GM19239 (cell line): ENCODE measurements around the gene DCAF10.
"Not testable (repeated sequence)": the region's sequence is repeated elsewhere in the genome, so short reads cannot be mapped to it uniquely, and the experiment has no call there.

Experiments
- DNase-seq: peaks from one replicate; pipeline ENCODE4 v3.0.0; 2011; ENCODE audit warnings: low spot score; ENCODE audit not compliant: insufficient read length
- FAIRE-seq: peaks from 2 replicates; lab custom pipeline; 2011; peaks lifted over from hg19 to GRCh38; lab: Jason Lieb, UNC

Gene DCAF10

DNA sequence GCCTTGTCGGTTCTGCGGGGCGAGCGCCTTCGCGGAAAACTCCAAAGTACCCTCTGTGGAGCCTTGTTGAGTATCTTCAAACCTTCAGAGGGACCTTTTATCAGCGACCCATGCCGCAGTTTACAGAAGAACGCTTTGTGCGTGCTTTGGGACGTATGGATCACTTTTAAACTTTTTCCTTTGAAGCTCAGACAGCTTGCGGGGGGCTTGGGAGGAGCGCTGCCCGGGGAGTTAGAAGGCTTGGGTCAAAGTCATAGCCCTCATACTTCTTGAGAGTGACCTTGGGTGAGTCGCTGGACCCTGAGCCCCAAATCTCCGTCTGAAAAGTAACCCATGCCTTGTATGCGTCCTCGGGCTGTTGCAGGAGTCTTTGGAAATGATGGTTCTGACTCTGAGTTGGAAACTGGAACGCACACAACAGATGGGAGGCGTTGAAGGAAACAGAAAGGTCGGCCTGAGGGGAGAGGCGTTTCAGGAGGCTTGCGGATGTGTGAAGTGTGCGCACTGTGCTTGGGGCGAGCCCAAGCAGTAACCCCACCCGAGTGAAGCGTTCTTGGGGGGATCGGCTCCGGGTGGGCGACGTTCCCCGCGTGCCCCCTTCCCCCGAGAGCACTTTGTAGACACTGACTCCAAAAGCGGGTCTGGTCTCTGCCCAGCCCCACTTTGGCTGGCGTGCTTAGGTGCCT lies 104.0 kb downstream of the DCAF10 start:
- DNase-seq (no peak), FAIRE-seq (no peak)

DNA sequence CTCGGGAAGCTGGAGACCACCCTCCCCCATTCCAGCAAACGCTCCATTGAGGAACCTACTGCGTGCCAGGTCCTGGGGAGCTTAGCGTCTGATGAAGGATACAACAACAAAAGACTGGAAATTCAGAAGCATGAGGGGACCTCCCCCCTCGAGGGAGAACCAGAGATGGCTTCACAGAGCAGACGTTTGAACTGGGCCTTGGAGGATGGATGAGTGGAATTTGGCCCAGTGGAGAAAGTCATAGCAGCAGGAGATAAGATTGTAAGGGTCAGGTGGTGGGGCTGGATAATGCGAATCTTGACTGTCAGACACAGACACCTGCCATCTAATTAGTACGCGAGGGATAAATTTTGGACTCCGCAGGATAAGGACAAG lies 104.5 kb downstream of the DCAF10 start:
- FAIRE-seq (no peak), DNase-seq (no peak)

DNA sequence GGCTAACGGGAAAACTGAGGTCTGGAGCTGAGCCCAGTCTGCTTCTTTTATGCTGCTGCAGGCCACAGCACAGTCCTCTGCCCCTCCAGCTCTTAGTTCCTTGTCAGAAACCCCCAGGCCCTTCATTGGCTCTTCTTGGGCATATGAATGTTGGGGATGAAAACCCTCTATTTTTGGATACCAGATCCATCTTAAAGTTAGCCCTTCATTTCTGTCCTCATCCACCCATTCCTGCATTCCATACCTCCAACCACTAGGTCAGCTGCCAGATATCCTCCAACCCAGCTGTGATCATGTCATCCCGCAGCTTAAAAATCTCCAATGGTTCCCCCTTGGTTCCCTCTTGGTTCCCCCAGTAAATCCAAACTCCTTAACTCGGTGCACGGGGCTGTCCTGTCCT lies 105.2 kb downstream of the DCAF10 start:
- DNase-seq (no peak), FAIRE-seq (no peak)

DNA sequence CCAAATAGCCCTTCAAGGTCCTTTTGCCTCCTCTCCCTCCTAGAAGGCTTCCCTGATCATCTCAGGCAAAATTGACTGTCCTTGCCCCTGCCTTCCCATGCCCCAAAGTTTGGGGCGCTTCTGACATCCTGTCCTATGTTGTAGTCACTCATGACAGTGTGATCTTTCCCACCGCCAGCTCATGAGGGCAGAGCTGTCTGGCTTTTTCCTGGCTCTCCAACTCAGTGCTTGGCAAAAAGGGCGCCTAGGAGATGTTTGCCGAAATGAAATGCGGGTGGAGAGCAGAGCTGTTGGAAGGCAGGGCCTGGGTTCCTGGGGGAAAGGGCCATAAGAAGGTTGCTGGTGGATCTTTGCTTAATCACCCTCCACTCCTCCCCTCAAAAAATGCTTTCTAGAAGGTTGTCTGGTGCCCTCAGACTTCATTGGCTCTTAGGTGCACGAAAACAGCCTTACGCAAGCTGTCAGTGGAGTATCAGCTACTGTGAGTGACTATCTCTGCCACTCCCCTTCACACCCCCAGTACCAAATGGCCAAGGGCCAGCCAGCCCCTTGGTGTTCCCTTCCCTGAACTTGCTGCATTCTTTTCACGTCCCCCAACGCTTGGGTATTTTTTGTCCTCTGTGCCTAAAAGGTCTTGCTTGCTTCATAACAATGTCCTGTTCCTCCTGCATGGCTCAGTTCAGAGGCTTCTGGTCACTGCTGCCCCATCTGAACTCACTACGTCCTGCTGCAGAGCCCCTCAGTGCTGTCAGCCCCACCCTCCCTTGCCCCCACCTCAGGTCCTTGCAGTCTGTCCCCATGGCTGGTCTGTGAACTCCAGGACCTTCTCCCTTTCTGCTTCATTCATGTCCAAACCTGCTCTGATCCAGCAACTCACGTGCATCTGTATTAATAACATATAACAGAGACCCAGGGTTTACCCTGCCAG lies 106.0 kb downstream of the DCAF10 start:
- FAIRE-seq (no peak), DNase-seq (no peak)

DNA sequence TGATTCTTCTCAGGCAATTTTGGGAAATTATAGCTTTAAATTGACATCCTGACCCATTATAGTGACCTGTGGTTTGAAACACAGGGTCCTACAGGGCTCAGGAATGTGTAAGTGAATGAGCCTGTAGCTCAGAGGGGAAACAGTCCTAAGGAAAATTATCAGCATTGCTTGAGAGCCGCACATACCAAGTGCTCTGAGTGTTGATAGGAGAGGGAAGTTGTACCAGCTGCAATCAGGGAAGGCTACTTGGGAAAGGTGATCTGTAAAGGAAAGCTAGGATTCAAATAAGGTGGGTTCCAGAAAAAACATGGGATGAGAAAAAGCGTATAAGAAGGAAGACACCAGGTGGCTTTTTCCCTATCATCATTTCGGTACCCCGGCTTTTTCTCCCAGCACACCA lies 107.7 kb downstream of the DCAF10 start:
- FAIRE-seq, result peak; percentile 55
- DNase-seq, result no peak

DNA sequence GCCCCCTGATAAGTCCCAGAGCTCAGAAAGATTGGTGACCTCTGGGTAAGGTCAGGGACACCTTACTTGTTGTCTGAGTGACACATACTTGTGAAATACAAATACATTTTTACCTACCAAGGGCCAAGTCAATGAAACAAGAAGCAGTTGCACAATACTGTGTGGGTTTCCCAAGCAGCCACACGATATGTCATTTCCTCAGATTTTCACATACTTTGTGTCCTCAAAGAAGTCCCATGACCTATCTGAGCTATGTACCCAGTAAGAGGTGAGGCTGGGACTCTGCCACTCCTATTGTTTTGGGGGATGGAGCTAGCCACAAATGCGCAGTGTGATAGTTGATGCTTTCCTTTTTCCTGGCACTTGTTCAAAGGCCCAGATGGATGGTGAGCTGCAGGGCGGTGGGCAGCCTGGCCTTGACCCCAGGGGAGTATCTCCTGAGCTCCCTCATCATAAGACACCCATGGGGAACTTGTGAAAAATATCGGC lies 108.1 kb downstream of the DCAF10 start:
- FAIRE-seq (no peak), DNase-seq (no peak)

DNA sequence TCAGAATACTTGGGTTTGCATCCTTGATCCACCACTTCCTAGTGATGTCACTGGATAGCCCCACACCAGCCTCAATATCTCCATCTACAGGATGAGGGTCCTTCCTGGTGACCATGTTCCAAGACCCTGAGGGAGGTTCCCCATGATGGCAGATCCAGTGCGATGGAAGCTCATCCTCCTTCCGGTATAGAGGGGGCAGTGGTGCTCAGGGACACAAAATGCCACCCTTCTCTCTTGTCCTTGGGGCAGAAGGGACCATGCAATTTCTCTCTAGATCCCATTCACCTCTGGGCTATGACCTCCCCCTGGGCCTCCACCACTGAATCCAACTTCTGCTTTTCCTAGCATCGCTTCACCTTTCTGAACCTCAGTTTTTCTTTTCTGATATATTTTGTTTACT lies 108.7 kb downstream of the DCAF10 start:
- DNase-seq, result no peak
- FAIRE-seq, result no peak

DNA sequence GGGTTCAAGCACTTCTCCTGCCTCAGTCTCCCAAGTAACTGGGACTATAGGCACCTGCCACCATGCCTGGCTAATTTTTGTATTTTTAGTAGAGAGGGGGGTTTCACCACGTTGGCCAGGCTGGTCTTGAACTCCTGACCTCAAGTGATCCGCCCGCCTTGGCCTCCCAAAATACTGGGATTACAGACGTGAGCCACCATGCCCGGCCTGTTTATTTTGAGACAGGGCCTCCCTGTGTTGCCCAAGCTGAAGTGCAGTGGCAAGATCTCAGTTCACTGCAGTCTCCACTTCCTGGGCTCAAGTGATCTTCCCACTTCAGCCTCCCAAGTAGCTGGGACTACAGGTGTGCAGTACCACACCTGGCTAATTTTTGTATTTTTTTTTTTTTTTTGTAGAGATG lies 109.2 kb downstream of the DCAF10 start:
- FAIRE-seq, DNase-seq: not testable (repeated sequence)

DNA sequence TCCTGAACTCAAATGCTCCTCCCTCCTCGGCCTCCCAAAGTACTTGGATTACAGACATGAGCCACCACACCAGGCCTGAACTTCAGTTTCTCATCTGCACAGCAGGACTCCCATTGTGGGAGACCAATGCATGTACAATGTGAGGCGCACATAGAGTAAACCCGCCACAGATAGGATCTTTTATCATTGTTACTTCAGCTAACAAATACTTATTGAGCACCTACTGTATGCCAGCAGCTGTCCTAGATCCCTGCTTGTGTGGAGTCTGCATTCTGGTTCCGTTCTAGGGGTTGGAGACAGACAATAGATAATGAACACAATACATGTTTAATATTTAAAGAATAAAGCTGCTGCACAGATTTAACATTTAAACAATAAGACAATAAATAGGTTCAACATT lies 109.7 kb downstream of the DCAF10 start:
- FAIRE-seq (no peak), DNase-seq (no peak)

DNA sequence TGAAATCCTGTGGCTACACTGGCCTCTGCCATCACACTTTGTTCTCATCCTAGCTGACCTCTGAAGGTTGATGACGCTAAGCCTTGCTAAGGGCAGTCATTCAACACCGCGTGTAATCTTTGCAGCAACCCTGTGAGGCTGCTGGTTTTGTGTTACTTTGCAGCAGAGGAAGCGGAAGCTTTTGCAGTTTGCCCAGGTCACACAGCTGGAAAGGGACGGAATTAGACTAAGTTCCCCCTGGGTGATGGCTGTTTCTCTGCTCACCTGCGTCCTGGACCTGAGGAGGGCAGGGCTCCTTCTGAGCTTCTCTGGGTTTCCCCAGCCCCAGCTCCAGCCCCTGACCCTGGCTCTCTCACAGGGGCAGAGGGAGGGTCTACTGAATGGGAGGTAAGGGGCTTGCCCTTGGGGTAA lies 110.7 kb downstream of the DCAF10 start:
- DNase-seq (no peak), FAIRE-seq (no peak)

DNA sequence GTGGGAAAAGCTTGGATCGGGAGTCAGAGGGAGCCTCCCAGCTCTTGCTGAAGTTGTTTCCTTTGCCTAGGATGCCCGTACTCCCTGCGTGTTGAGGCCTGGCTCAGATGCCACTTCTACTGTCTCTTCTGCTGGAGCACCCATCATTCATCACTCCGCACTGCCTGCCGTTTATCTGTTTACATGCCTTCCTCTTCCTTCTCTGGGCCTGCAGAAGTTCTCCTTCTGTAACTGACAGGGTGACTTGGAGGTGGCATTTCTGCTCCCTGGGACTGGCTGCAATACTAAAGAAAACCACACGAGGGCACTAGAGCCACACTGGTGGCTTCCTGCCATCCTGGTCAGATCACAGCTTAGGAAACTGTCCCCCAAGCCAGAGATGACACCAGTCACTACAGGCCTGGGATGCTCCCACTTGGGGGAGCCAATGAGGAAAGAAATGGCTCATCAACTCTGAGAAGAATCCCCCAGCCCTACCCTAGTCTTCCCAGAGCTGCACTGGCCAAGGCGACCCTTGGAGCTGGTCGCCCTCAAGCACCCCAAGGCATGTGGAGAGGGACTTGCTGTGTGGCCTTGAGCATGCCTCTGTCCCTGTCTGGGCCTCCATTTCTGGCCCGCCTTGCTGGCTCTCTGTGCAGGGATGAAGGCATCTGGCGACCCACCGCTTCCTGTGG lies 113.0 kb downstream of the DCAF10 start:
- DNase-seq, result peak; percentile 81
- peak; percentile 97 for FAIRE-seq

DNA sequence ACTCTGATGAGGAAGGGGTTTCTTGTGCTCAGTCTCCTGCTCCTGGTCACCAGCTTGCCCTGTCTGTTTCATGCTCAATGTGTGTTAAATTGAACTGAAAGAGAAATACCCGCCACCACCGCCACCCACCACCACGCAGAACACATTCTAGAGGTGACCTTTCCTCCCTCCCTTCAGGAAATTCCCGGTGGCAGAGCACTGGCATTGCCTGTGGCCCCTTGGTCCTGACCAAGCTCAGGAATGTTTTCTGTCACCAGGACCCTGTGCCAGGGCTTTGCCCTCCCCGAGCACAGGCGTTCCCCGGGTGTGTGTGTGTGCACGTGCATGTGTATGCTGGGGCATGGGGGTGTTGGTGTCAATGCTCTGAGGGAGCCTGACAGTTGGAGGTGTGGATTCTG lies 113.6 kb downstream of the DCAF10 start:
- no peak for DNase-seq
- FAIRE-seq, result no peak

DNA sequence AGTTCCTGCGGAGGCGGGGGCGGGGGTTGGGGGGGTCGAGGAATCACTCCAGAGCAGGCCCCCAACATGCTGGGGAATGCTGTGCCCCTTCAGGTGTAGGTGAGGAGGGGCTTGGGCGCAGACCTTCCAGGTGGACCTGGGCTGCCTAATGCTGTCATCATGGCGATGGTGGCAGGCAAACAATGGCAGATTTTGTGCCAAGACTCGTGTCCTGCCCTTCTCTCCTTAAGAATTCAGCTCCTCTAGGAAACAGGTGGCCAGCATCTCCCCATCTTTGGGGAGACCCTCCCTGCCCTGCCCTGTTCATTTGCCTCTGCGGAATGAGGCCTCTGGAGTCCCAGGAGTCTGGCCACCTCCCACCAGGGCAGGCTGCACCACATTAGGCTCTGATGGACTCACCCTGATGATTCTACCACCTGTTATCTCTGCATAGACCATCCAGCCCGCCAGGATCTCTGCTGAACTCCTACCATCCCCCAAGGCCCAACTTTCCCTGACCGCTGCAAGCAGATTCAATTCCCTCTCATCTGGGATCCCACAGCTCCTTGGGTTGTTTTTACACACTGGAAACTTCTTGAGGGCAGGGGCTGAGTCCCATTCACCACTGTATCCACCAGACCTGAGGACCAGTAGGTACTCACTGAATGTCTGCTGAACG lies 114.2 kb downstream of the DCAF10 start:
- DNase-seq (no peak), FAIRE-seq (no peak)

DNA sequence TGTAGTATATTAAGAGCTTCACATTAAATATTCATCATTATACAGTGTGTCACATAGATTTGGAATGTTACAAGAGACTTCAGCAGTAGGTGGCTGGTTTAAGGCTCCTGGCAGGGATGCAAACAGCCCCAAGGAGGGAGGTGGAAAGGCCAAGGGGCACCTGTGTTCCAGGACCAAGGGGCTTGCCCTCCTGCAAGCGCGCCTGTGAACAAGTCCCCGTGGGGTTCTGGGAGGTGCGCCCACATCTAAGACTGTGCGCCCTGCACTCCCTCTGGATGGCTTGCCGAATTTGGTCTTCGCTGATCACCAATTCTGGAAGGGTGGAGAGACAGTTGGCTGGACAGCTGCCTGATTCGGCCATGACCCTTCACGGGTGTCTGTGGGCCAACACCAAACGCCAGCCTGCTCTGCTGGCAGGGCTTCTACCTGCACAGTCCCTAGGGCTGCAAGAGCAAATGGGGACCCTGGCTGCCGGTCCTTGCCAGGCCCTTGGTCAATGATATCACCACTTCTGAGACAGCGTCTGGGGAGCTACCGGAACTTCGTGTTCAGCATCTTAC lies 115.4 kb downstream of the DCAF10 start:
- FAIRE-seq, result no peak
- DNase-seq, result no peak

DNA sequence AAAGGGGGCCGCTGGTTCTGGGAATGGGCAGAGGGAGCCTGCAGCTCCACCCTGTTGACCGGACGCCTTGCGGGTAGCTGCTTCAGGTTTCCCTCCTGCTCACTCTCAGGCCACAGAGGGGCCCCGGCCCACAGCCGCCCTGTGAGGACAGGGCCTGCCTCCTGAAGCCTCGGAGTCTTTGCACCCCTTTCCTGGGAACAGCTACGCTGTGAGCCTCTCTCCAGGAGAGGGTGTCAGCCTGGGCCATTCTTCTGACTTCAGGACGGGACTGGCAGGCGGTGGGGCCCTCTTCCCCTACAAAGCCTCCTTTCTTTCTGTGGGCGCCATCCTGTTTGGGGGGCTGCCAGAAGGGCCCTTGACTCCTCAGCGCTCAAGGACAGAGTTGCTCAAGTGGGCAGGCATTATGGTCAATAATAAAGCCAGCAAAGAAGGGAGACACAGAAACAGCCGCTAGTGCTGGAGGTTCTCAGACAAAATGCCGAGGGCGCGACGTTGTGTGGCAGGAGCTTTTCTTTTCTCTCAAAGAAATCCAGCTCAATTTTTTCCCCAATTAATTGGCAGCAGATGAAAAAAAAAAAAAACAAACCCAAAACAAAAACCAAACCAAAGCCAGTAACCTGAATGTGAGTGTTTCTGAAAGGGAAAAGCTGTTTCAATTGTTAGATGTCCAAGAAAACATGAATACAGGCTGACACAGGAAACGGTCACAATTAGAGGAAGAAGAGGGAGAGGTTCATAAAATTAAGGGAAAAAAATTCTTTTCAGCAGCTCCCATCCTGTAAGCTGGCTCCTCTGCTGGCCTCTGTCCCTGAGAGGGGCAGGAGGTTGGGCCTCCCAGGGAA lies 116.1 kb downstream of the DCAF10 start:
- FAIRE-seq, result no peak
- no peak for DNase-seq
